Muscle of arm (tissue), 14 donors: ENCODE data around the gene CAPZB. TPM values are rescaled to one million over a fixed set of nuclear protein-coding genes. Genes with fewer than 3 reads are reported as not detected.
"Not testable (repeated sequence)": the region's sequence is repeated elsewhere in the genome, so short reads cannot be mapped to it uniquely, and the experiment has no call there.

Experiments
- DNase-seq: peaks from one replicate; pipeline ENCODE4 v3.0.0-alpha.2; 2013
- long read RNA-seq, 11 donors: transcript quantifications; one replicate each; lab custom pipeline, GENCODE V29; 2026
- polyA plus RNA-seq, 12 donors: library from polyadenylated mRNA; unstranded; fragments of 120-200 nt; gene quantifications; one replicate each; pipeline ENCODE4 v1.2.1, GENCODE V29; 2013; ENCODE audit not compliant: insufficient read length in 12 of 12

The CAPZB gene
- 100 to 1,000 TPM in 11 of 12 donors, not detected in 1; 191 to 264 (median 235) TPM for polyA plus RNA-seq
- long read RNA-seq, donor 1, transcript CAPZB-201 (9 exons, 858 nt): major isoform, 73 of 118 reads
- long read RNA-seq, donor 1, partial matches to known transcripts: 36 of 118 reads
- long read RNA-seq, donor 1, other reads (novel, unspliced or antisense): 0 of 118 reads
- long read RNA-seq, donor 2, transcript CAPZB-204 (8 exons, 1,568 nt): minor isoform, 8 of 152 reads
- long read RNA-seq, donor 2, transcript CAPZB-203 (10 exons, 1,686 nt): minor isoform, 38 of 152 reads
- long read RNA-seq, donor 2, transcript CAPZB-201 (9 exons, 858 nt): major isoform, 82 of 152 reads
- long read RNA-seq, donor 2, partial matches to known transcripts: 21 of 152 reads
- long read RNA-seq, donor 2, other reads (novel, unspliced or antisense): 0 of 152 reads
- long read RNA-seq, donor 3, transcript CAPZB-204 (8 exons, 1,568 nt): minor isoform, 5 of 63 reads
- long read RNA-seq, donor 3, transcript CAPZB-201 (9 exons, 858 nt): major isoform, 37 of 63 reads
- long read RNA-seq, donor 3, transcript CAPZB-203 (10 exons, 1,686 nt): minor isoform, 14 of 63 reads
- long read RNA-seq, donor 3, partial matches to known transcripts: 6 of 63 reads
- long read RNA-seq, donor 3, other reads (novel, unspliced or antisense): 0 of 63 reads
- long read RNA-seq, donor 4, transcript CAPZB-203 (10 exons, 1,686 nt): minor isoform, 10 of 33 reads
- long read RNA-seq, donor 4, transcript CAPZB-201 (9 exons, 858 nt): major isoform, 15 of 33 reads
- long read RNA-seq, donor 4, partial matches to known transcripts: 5 of 33 reads
- long read RNA-seq, donor 4, other reads (novel, unspliced or antisense): 0 of 33 reads
- long read RNA-seq, donor 5, transcript CAPZB-203 (10 exons, 1,686 nt): minor isoform, 51 of 164 reads
- long read RNA-seq, donor 5, transcript CAPZB-204 (8 exons, 1,568 nt): minor isoform, 8 of 164 reads
- long read RNA-seq, donor 5, transcript CAPZB-201 (9 exons, 858 nt): major isoform, 79 of 164 reads
- long read RNA-seq, donor 5, partial matches to known transcripts: 25 of 164 reads
- long read RNA-seq, donor 5, other reads (novel, unspliced or antisense): 0 of 164 reads
- long read RNA-seq, donor 6, transcript CAPZB-203 (10 exons, 1,686 nt): minor isoform, 12 of 53 reads
- long read RNA-seq, donor 6, transcript CAPZB-201 (9 exons, 858 nt): major isoform, 32 of 53 reads
- long read RNA-seq, donor 6, partial matches to known transcripts: 5 of 53 reads
- long read RNA-seq, donor 6, other reads (novel, unspliced or antisense): 0 of 53 reads
- long read RNA-seq, donor 7, transcript CAPZB-203 (10 exons, 1,686 nt): minor isoform, 8 of 30 reads
- long read RNA-seq, donor 7, transcript CAPZB-201 (9 exons, 858 nt): major isoform, 19 of 30 reads
- long read RNA-seq, donor 7, partial matches to known transcripts: 0 of 30 reads
- long read RNA-seq, donor 7, other reads (novel, unspliced or antisense): 0 of 30 reads
- long read RNA-seq, donor 8, transcript CAPZB-201 (9 exons, 858 nt): major isoform, 60 of 130 reads
- long read RNA-seq, donor 8, transcript CAPZB-204 (8 exons, 1,568 nt): minor isoform, 7 of 130 reads
- long read RNA-seq, donor 8, transcript CAPZB-203 (10 exons, 1,686 nt): minor isoform, 39 of 130 reads
- long read RNA-seq, donor 8, partial matches to known transcripts: 21 of 130 reads
- long read RNA-seq, donor 8, other reads (novel, unspliced or antisense): 0 of 130 reads
- long read RNA-seq, donor 9, transcript CAPZB-203 (10 exons, 1,686 nt): minor isoform, 8 of 57 reads
- long read RNA-seq, donor 9, transcript CAPZB-201 (9 exons, 858 nt): major isoform, 41 of 57 reads
- long read RNA-seq, donor 9, partial matches to known transcripts: 6 of 57 reads
- long read RNA-seq, donor 9, other reads (novel, unspliced or antisense): 0 of 57 reads
- long read RNA-seq, donor 10, transcript CAPZB-204 (8 exons, 1,568 nt): minor isoform, 5 of 106 reads
- long read RNA-seq, donor 10, transcript CAPZB-203 (10 exons, 1,686 nt): minor isoform, 33 of 106 reads
- long read RNA-seq, donor 10, transcript CAPZB-201 (9 exons, 858 nt): major isoform, 36 of 106 reads
- long read RNA-seq, donor 10, partial matches to known transcripts: 32 of 106 reads
- long read RNA-seq, donor 10, other reads (novel, unspliced or antisense): 0 of 106 reads
- long read RNA-seq, donor 11, transcript CAPZB-203 (10 exons, 1,686 nt): minor isoform, 28 of 117 reads
- long read RNA-seq, donor 11, transcript CAPZB-201 (9 exons, 858 nt): major isoform, 44 of 117 reads
- long read RNA-seq, donor 11, transcript CAPZB-204 (8 exons, 1,568 nt): minor isoform, 15 of 117 reads
- long read RNA-seq, donor 11, partial matches to known transcripts: 30 of 117 reads
- long read RNA-seq, donor 11, other reads (novel, unspliced or antisense): 0 of 117 reads

GRCh38 chr1:19485362-19486187 lies at the start of gene CAPZB:
Gene CAPZB, minus strand, starts transcription at chr1:19485539. Its CDS starts 101 bp downstream, at chr1:19485438.
- peak; percentile 90 for DNase-seq

- no peak for DNase-seq
Measured at GRCh38 chr1:19534281-19534680, 48.9 kb upstream of the CAPZB start.

GRCh38 chr1:19533626-19534025 lies 48.3 kb upstream of the CAPZB start:
- DNase-seq: no peak

GRCh38 chr1:19532519-19532918 lies 47.2 kb upstream of the CAPZB start:
- DNase-seq: no peak

GRCh38 chr1:19529664-19530063 lies 44.3 kb upstream of the CAPZB start:
- DNase-seq: peak; percentile 49

GRCh38 chr1:19528438-19528837 lies 43.1 kb upstream of the CAPZB start:
- no peak for DNase-seq

- no peak for DNase-seq
Measured at GRCh38 chr1:19525607-19526545, 40.5 kb upstream of the CAPZB start.

GRCh38 chr1:19524791-19525190 lies 39.5 kb upstream of the CAPZB start:
- DNase-seq: no peak

- DNase-seq: not testable (repeated sequence)
Measured at GRCh38 chr1:19522570-19522969, 37.2 kb upstream of the CAPZB start.

GRCh38 chr1:19521411-19521810 lies 36.1 kb upstream of the CAPZB start:
- no peak for DNase-seq

GRCh38 chr1:19517017-19517416 lies 31.7 kb upstream of the CAPZB start:
- DNase-seq: no peak

GRCh38 chr1:19515201-19515600 lies 29.9 kb upstream of the CAPZB start:
- DNase-seq: no peak

GRCh38 chr1:19514391-19514831 lies 29.1 kb upstream of the CAPZB start:
- no peak for DNase-seq

- no peak for DNase-seq
Measured at GRCh38 chr1:19512545-19512944, 27.2 kb upstream of the CAPZB start.

GRCh38 chr1:19511116-19511515 lies 25.8 kb upstream of the CAPZB start:
- DNase-seq: no peak

GRCh38 chr1:19509647-19510046 lies 24.3 kb upstream of the CAPZB start:
- not testable (repeated sequence) for DNase-seq

- DNase-seq: no peak
Measured at GRCh38 chr1:19507516-19507915, 22.2 kb upstream of the CAPZB start.
